ENCODE data around the gene ZBTB7C. TPM values are rescaled to one million over a fixed set of nuclear protein-coding genes. Genes with fewer than 3 reads are reported as not detected.

ZBTB7C gene
- polyA plus RNA-seq, 4 donors: 0.54 to 4.1 (median 1.5) TPM

- Histone ChIP-seq H3K27ac (ENCODE audit: low read depth in 1 of 3, low read length in 2 of 3) (no peak overlapping the region), H3K4me1 (ENCODE audit: control insufficient read depth in 3 of 3, insufficient read depth in 2 of 3, low read depth in 1 of 3, low read length in 2 of 3) (no peaks in the 10 kb centered on the region), H3K4me3 (ENCODE audit: low read depth in 1 of 3, low read length in 3 of 3) (no peak overlapping the region), H3K9me3 (ENCODE audit: control insufficient read depth in 2 of 2, insufficient read depth in 1 of 2, low read depth in 1 of 2, low read length in 1 of 2) (no peaks in the 10 kb centered on the region), H3K27me3 (ENCODE audit: control insufficient read depth in 3 of 3, insufficient read depth in 3 of 3, low read length in 3 of 3) (peaks cover 0 to 2% (median 0%) of the 10 kb centered on the region in 3 donors), H3K36me3 (ENCODE audit: control insufficient read depth in 3 of 3, insufficient read depth in 2 of 3, low read depth in 1 of 3, low read length in 3 of 3) (no peaks in the 10 kb centered on the region)
- no peak for FAIRE-seq
- no peak for DNase-seq
- 77 to 89% (median 85%) methylated on average over 10 of the region's 10 CpGs for WGBS, 3 donors
Measured at GRCh38 chr18:48295586-48296311, 113.4 kb downstream of the ZBTB7C start.

DNA sequence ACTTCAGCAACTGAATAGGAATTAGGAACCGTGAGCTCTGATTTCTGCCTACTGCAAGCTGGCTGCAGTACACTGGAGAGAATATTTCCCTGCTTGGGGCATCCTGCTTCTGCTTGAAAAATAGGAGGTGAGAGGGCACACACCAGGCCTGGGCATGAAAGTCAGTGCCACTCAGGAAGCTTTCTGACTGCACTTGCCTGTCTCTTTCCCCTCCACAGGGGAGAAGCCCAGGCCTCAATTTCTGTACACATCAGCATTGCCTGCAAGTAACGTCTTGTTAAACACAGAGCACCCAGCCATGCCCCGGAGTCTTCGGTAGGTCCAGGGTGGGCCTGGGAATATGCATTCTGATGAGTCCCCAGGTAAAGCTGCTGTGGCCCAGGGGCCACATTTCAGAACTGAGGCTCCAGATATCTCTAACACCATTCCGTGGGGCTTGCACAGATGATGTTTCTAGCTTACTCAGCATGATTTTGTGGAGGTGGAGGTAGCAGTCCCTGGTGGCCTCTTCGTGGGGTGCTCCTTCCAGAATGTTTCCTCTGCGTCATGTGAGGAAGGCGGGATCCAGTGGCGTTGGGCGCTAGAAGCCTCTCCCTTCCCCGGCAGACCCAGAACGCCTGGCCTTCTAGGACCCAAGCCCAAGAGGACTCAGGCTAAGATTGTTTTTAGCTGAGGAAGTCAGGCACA is 114.1 kb downstream of the ZBTB7C start:
- H3K27ac ChIP-seq (ENCODE audit: low read depth in 1 of 3, low read length in 2 of 3): no peak overlapping the region

GRCh38 chr18:48293954-48294898 is 115.0 kb downstream of the ZBTB7C start:
- Histone ChIP-seq H3K27me3 (ENCODE audit: control insufficient read depth in 3 of 3, insufficient read depth in 3 of 3, low read length in 3 of 3) (peaks cover 0 to 2% (median 0%) of the 10 kb centered on the region in 3 donors), H3K4me1 (ENCODE audit: control insufficient read depth in 3 of 3, insufficient read depth in 2 of 3, low read depth in 1 of 3, low read length in 2 of 3) (no peaks in the 10 kb centered on the region), H3K4me3 (ENCODE audit: low read depth in 1 of 3, low read length in 3 of 3) (no peak overlapping the region), H3K27ac (ENCODE audit: low read depth in 1 of 3, low read length in 2 of 3) (no peak overlapping the region), H3K9me3 (ENCODE audit: control insufficient read depth in 2 of 2, insufficient read depth in 1 of 2, low read depth in 1 of 2, low read length in 1 of 2) (no peaks in the 10 kb centered on the region), H3K36me3 (ENCODE audit: control insufficient read depth in 3 of 3, insufficient read depth in 2 of 3, low read depth in 1 of 3, low read length in 3 of 3) (no peaks in the 10 kb centered on the region)
- FAIRE-seq (no peak), DNase-seq (no peak)
- WGBS, 3 donors: 75 to 84% (median 80%) methylated on average over 16 of the region's 16 CpGs

More for the DNA sequence above, 114.1 kb downstream of the ZBTB7C start:
- Histone ChIP-seq H3K27me3 (ENCODE audit: control insufficient read depth in 3 of 3, insufficient read depth in 3 of 3, low read length in 3 of 3) (peaks cover 0 to 2% (median 0%) of the 10 kb centered on the region in 3 donors), H3K36me3 (ENCODE audit: control insufficient read depth in 3 of 3, insufficient read depth in 2 of 3, low read depth in 1 of 3, low read length in 3 of 3) (no peaks in the 10 kb centered on the region), H3K4me3 (ENCODE audit: low read depth in 1 of 3, low read length in 3 of 3) (no peak overlapping the region), H3K4me1 (ENCODE audit: control insufficient read depth in 3 of 3, insufficient read depth in 2 of 3, low read depth in 1 of 3, low read length in 2 of 3) (no peaks in the 10 kb centered on the region), H3K9me3 (ENCODE audit: control insufficient read depth in 2 of 2, insufficient read depth in 1 of 2, low read depth in 1 of 2, low read length in 1 of 2) (no peaks in the 10 kb centered on the region)
- DNase-seq: no peak
- WGBS, 3 donors: 85 to 90% (median 90%) methylated on average over 12 of the region's 12 CpGs
- FAIRE-seq: no peak

GRCh38 chr18:48292782-48293424 is 116.3 kb downstream of the ZBTB7C start:
- no peak overlapping the region for H3K4me3 ChIP-seq (ENCODE audit: low read depth in 1 of 3, low read length in 3 of 3)
- H3K4me1 ChIP-seq (ENCODE audit: control insufficient read depth in 3 of 3, insufficient read depth in 2 of 3, low read depth in 1 of 3, low read length in 2 of 3): no peaks in the 10 kb centered on the region
- WGBS, 3 donors: 71 to 83% (median 79%) methylated on average over 4 of the region's 4 CpGs
- DNase-seq: no peak
- no peak overlapping the region for H3K27ac ChIP-seq (ENCODE audit: low read depth in 1 of 3, low read length in 2 of 3)
- no peaks in the 10 kb centered on the region for H3K27me3 ChIP-seq (ENCODE audit: control insufficient read depth in 3 of 3, insufficient read depth in 3 of 3, low read length in 3 of 3)
- FAIRE-seq: no peak
- H3K36me3 ChIP-seq (ENCODE audit: control insufficient read depth in 3 of 3, insufficient read depth in 2 of 3, low read depth in 1 of 3, low read length in 3 of 3): no peaks in the 10 kb centered on the region
- H3K9me3 ChIP-seq (ENCODE audit: control insufficient read depth in 2 of 2, insufficient read depth in 1 of 2, low read depth in 1 of 2, low read length in 1 of 2): no peaks in the 10 kb centered on the region

GRCh38 chr18:48292229-48292628 is 117.0 kb downstream of the ZBTB7C start:
- no peaks in the 10 kb centered on the region for H3K9me3 ChIP-seq (ENCODE audit: control insufficient read depth in 2 of 2, insufficient read depth in 1 of 2, low read depth in 1 of 2, low read length in 1 of 2)
- no peaks in the 10 kb centered on the region for H3K4me1 ChIP-seq (ENCODE audit: control insufficient read depth in 3 of 3, insufficient read depth in 2 of 3, low read depth in 1 of 3, low read length in 2 of 3)
- H3K27ac ChIP-seq (ENCODE audit: low read depth in 1 of 3, low read length in 2 of 3): no peak overlapping the region
- no peak overlapping the region for H3K4me3 ChIP-seq (ENCODE audit: low read depth in 1 of 3, low read length in 3 of 3)
- FAIRE-seq: no peak
- no peaks in the 10 kb centered on the region for H3K36me3 ChIP-seq (ENCODE audit: control insufficient read depth in 3 of 3, insufficient read depth in 2 of 3, low read depth in 1 of 3, low read length in 3 of 3)
- no peak for DNase-seq
- H3K27me3 ChIP-seq (ENCODE audit: control insufficient read depth in 3 of 3, insufficient read depth in 3 of 3, low read length in 3 of 3): no peaks in the 10 kb centered on the region
- WGBS, 3 donors: 84 to 86% (median 85%) methylated on average over 4 of the region's 4 CpGs

- no peaks in the 10 kb centered on the region for H3K36me3 ChIP-seq (ENCODE audit: control insufficient read depth in 3 of 3, insufficient read depth in 2 of 3, low read depth in 1 of 3, low read length in 3 of 3)
- H3K4me1 ChIP-seq (ENCODE audit: control insufficient read depth in 3 of 3, insufficient read depth in 2 of 3, low read depth in 1 of 3, low read length in 2 of 3): no peaks in the 10 kb centered on the region
- no peaks in the 10 kb centered on the region for H3K27me3 ChIP-seq (ENCODE audit: control insufficient read depth in 3 of 3, insufficient read depth in 3 of 3, low read length in 3 of 3)
- H3K4me3 ChIP-seq (ENCODE audit: low read depth in 1 of 3, low read length in 3 of 3): no peak overlapping the region
- no peaks in the 10 kb centered on the region for H3K9me3 ChIP-seq (ENCODE audit: control insufficient read depth in 2 of 2, insufficient read depth in 1 of 2, low read depth in 1 of 2, low read length in 1 of 2)
- no peak overlapping the region for H3K27ac ChIP-seq (ENCODE audit: low read depth in 1 of 3, low read length in 2 of 3)
- WGBS, 3 donors: 83 to 92% (median 86%) methylated on average over 13 of the region's 13 CpGs
- FAIRE-seq: no peak
- no peak for DNase-seq
Measured at GRCh38 chr18:48290162-48290926, 118.8 kb downstream of the ZBTB7C start.

DNA sequence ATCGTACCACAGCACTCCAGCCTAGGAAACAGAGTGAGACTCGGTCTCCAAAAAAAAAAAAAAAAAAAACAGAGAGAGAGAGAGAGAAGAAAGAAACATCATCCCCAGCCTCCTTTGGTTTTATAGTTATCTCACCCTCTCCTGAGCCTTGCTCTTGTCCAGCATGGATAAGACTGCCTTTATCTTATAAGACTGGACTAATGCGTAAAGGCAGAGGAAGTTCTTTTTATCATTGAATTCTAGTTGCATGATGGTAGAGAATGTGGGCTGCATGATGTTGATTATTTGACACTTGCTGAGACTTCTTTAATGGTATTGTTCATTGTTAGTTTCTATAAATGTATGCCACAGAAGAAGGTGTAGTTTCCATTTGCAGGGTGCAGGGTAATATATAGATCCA is 124.4 kb downstream of the ZBTB7C start:
- Histone ChIP-seq H3K9me3 (ENCODE audit: control insufficient read depth in 2 of 2, insufficient read depth in 1 of 2, low read depth in 1 of 2, low read length in 1 of 2) (no peaks in the 10 kb centered on the region), H3K27ac (ENCODE audit: low read depth in 1 of 3, low read length in 2 of 3) (no peak overlapping the region), H3K4me1 (ENCODE audit: control insufficient read depth in 3 of 3, insufficient read depth in 2 of 3, low read depth in 1 of 3, low read length in 2 of 3) (no peaks in the 10 kb centered on the region), H3K36me3 (ENCODE audit: control insufficient read depth in 3 of 3, insufficient read depth in 2 of 3, low read depth in 1 of 3, low read length in 3 of 3) (no peaks in the 10 kb centered on the region), H3K27me3 (ENCODE audit: control insufficient read depth in 3 of 3, insufficient read depth in 3 of 3, low read length in 3 of 3) (no peaks in the 10 kb centered on the region), H3K4me3 (ENCODE audit: low read depth in 1 of 3, low read length in 3 of 3) (no peak overlapping the region)
- WGBS, 3 donors: 94 to 100% (median 95%) methylated on average over 3 of the region's 3 CpGs
- FAIRE-seq (no peak), DNase-seq (no peak)

Measured in small intestine (tissue), 7 donors.